Keratinocyte (primary cell): Measurements from ENCODE around the gene MZB1. TPM values are rescaled to one million over a fixed set of nuclear protein-coding genes. Genes with fewer than 3 reads are reported as not detected.

Experiments used
- DNase-seq: peaks from one replicate; pipeline ENCODE4 v3.0.0-alpha.2; 2011; ENCODE audit warnings: low read depth, missing footprints, low spot score
- FAIRE-seq: peaks from 2 replicates; lab custom pipeline; 2011; peaks lifted over from hg19 to GRCh38; lab: Jason Lieb, UNC
- H2AFZ ChIP-seq: 2 replicates; pipeline ENCODE4 v1.6.0; 2012; ENCODE audit warnings: low read length, control low read depth, inconsistent platforms; ENCODE audit not compliant: control insufficient read depth
- H3K27ac ChIP-seq: 2 replicates; pipeline ENCODE4 v1.5.1; 2011; ENCODE audit warnings: low read length; ENCODE audit not compliant: control insufficient read depth, insufficient read depth
- H3K27me3 ChIP-seq: 3 replicates; pipeline ENCODE4 v1.6.0; 2011; ENCODE audit warnings: low read length; ENCODE audit not compliant: control insufficient read depth, insufficient read depth; ENCODE audit errors: extremely low read depth
- H3K36me3 ChIP-seq, 2 experiments: 2 replicates in 1 of 2; 3 replicates in 1 of 2; pipeline ENCODE4 v1.5.1; 2011; ENCODE audit warnings: low read length in 2 of 2, mild to moderate bottlenecking in 1 of 2; ENCODE audit not compliant: control insufficient read depth in 2 of 2, insufficient read depth in 2 of 2; ENCODE audit errors: extremely low read depth in 1 of 2
- H3K4me1 ChIP-seq: 3 replicates; pipeline ENCODE4 v1.5.1; 2011; ENCODE audit warnings: low read length; ENCODE audit not compliant: control insufficient read depth, insufficient read depth; ENCODE audit errors: extremely low read depth
- H3K4me2 ChIP-seq: 3 replicates; pipeline ENCODE4 v1.6.0; 2011; ENCODE audit warnings: low read depth, low read length; ENCODE audit not compliant: control insufficient read depth, insufficient read depth; ENCODE audit errors: extremely low read depth
- H3K4me3 ChIP-seq, 3 experiments: fragments of 200-600 bp in 1 of 3; sonication (generic) in 1 of 3; 2 replicates in 2 of 3; 3 replicates in 1 of 3; pipeline ENCODE4 v1.5.1; 2011 to 2016; ENCODE audit warnings: low read length in 3 of 3, mild to moderate bottlenecking in 3 of 3, control low read depth in 2 of 3, inconsistent platforms in 1 of 3, low read depth in 1 of 3, mixed read lengths in 1 of 3, mixed run types in 1 of 3, moderate library complexity in 1 of 3; ENCODE audit not compliant: control insufficient read depth in 2 of 3, insufficient read depth in 2 of 3; ENCODE audit errors: extremely low read depth in 1 of 3
- H3K79me2 ChIP-seq: 2 replicates; pipeline ENCODE4 v1.6.0; 2012; ENCODE audit warnings: low read length; ENCODE audit not compliant: control insufficient read depth, insufficient read depth
- H3K9ac ChIP-seq: 3 replicates; pipeline ENCODE4 v1.6.0; 2011; ENCODE audit warnings: low read length; ENCODE audit not compliant: control insufficient read depth, insufficient read depth; ENCODE audit errors: extremely low read depth
- H3K9me1 ChIP-seq: 3 replicates; pipeline ENCODE4 v1.6.0; 2011; ENCODE audit warnings: low read length; ENCODE audit not compliant: control insufficient read depth, insufficient read depth; ENCODE audit errors: extremely low read depth
- H3K9me3 ChIP-seq: 2 replicates; pipeline ENCODE4 v1.5.1; 2012; ENCODE audit warnings: low read depth, low read length; ENCODE audit not compliant: control insufficient read depth
- H4K20me1 ChIP-seq: 3 replicates; pipeline ENCODE4 v1.6.0; 2011; ENCODE audit warnings: low read length; ENCODE audit not compliant: control insufficient read depth, insufficient read depth; ENCODE audit errors: extremely low read depth
- EZH2 ChIP-seq: IDR thresholded peaks from one replicate; pipeline ENCODE4 v1.6.1; 2012; ENCODE audit warnings: inconsistent platforms, mild to moderate bottlenecking, low read length, moderate library complexity
- dilution Hi-C: fragments of 300-500 bp; cut with MboI; formaldehyde crosslinking; loops from one replicate; pipeline ENCODE4 v1.7.0; 2020; ENCODE audit warnings: low sequenced_read_pairs; ENCODE audit not compliant: extremely low pct_ligation_motif_present
- polyA plus RNA-seq, 5 experiments: library from polyadenylated mRNA; depleted of rRNA in 3 of 5; stranded (reverse) in 3 of 5; stranded (forward) in 1 of 5; unstranded in 1 of 5; fragments of >200 nt; gene quantifications; 1 replicate in 1 of 5; 2 replicates in 3 of 5; 3 replicates in 1 of 5; pipeline versions ENCODE4 v1.2.1 to v1.2.3, GENCODE V29; 2011 to 2012; ENCODE audit warnings: missing spikeins in 2 of 5, low read depth in 1 of 5, low replicate concordance in 1 of 5
- TF ChIP-seq, protein P1 (sequence below), 3 experiments: IDR thresholded peaks in 1 of 3; conservative IDR thresholded peaks in 1 of 3; optimal IDR thresholded peaks in 1 of 3; 2 replicates in 2 of 3; 3 replicates in 1 of 3; pipeline versions ENCODE3 to v1.5.1; 2011; ENCODE audit warnings: low read length in 3 of 3, mild to moderate bottlenecking in 3 of 3, moderate library complexity in 2 of 3, control low read depth in 1 of 3, inconsistent platforms in 1 of 3; ENCODE audit not compliant: insufficient read depth in 2 of 3; ENCODE audit errors: extremely low read depth in 1 of 3

MZB1 gene
- polyA plus RNA-seq, 1 donor (not counting 4 experiments of a cell fraction or from before 2014, with no cell fraction given): not detected

DNA sequence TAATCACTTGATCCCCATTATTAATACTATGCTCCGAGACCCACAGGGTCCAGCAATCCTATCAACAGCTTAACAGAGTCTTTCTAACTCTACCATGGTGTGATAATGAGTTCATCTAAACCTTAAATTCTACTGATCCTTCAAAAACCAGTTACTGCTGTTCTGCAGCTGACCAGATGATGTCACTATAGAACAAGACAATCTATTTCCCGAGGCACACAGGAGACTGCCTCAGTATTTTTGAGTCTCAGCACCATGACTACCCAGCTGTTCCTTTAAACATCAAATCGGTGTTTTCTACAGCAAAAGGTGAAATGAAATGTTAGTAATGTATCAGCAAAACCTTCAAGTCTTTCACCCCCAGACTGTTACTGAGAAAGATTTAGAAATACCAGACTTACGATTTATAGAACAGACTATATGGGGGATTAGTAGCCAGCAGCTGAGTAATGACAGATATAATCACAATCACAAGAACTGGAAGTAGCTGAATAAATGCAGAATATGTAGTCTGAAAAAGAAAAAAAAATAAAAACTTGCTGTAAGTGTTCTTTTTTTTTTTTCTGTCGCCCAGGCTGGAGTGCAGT, 32.7 kb upstream of the MZB1 start:
- Histone ChIP-seq H2AFZ (no peak overlapping the region), H3K79me2 (no peaks in the 10 kb centered on the region), H3K9me1 (no peaks in the 10 kb centered on the region), H3K4me2 (no peak overlapping the region), H3K27ac (no peak overlapping the region), H3K4me3 (no peak overlapping the region), H3K4me1 (peaks cover 6% of the 10 kb centered on the region), H4K20me1 (no peaks in the 10 kb centered on the region), H3K9ac (no peak overlapping the region), H3K36me3 (peaks cover 0 to 2% of the 10 kb centered on the region in 2 experiments), H3K27me3 (no peaks in the 10 kb centered on the region), H3K9me3 (no peaks in the 10 kb centered on the region)
- DNase-seq (no peak), FAIRE-seq (peak; percentile 91)
- TF ChIP-seq, protein P1, sequence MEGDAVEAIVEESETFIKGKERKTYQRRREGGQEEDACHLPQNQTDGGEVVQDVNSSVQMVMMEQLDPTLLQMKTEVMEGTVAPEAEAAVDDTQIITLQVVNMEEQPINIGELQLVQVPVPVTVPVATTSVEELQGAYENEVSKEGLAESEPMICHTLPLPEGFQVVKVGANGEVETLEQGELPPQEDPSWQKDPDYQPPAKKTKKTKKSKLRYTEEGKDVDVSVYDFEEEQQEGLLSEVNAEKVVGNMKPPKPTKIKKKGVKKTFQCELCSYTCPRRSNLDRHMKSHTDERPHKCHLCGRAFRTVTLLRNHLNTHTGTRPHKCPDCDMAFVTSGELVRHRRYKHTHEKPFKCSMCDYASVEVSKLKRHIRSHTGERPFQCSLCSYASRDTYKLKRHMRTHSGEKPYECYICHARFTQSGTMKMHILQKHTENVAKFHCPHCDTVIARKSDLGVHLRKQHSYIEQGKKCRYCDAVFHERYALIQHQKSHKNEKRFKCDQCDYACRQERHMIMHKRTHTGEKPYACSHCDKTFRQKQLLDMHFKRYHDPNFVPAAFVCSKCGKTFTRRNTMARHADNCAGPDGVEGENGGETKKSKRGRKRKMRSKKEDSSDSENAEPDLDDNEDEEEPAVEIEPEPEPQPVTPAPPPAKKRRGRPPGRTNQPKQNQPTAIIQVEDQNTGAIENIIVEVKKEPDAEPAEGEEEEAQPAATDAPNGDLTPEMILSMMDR (optimal IDR thresholded peaks at IDR 0.05 in 1 of 3, IDR thresholded peaks at IDR 0.05 in 1 of 3, conservative IDR thresholded peaks at IDR 0.05 in 1 of 3; ENCODE audit: extremely low read depth in 1 of 3, insufficient read depth in 2 of 3, low read length in 3 of 3): peak; percentile 56 to 92 (median 72)
- TF ChIP-seq EZH2: no peak
- dilution Hi-C loops: no loop called here

GRCh38 chr5:139419226-139420192, 29.8 kb upstream of the MZB1 start:
- dilution Hi-C loops: no loop called here
- no peaks in the 10 kb centered on the region for H4K20me1 ChIP-seq
- peaks cover 0 to 2% of the 10 kb centered on the region in 2 experiments for H3K36me3 ChIP-seq

More at GRCh38 chr5:139419226-139420192, 29.8 kb upstream of the MZB1 start:
- Histone ChIP-seq H3K4me2 (no peak overlapping the region), H2AFZ (no peak overlapping the region), H3K27ac (no peak overlapping the region), H3K79me2 (no peaks in the 10 kb centered on the region), H3K9ac (no peak overlapping the region), H3K9me1 (no peaks in the 10 kb centered on the region), H3K4me1 (peaks cover 24% of the 10 kb centered on the region), H3K4me3 (no peak overlapping the region), H3K27me3 (no peaks in the 10 kb centered on the region), H3K9me3 (no peaks in the 10 kb centered on the region)
- DNase-seq (no peak), FAIRE-seq (no peak)
- no peak for TF ChIP-seq EZH2
- TF ChIP-seq, protein P1 (optimal IDR thresholded peaks at IDR 0.05 in 1 of 3, IDR thresholded peaks at IDR 0.05 in 1 of 3, conservative IDR thresholded peaks at IDR 0.05 in 1 of 3; ENCODE audit: extremely low read depth in 1 of 3, insufficient read depth in 2 of 3, low read length in 3 of 3): no peak
